ENCODE data around the gene SHD. TPM values are rescaled to one million over a fixed set of nuclear protein-coding genes. Genes with fewer than 3 reads are reported as not detected.

Gene SHD
- total and polyA plus RNA-seq, 2 donors (not counting 1 experiment from before 2014, with no cell fraction given): not detected

DNA sequence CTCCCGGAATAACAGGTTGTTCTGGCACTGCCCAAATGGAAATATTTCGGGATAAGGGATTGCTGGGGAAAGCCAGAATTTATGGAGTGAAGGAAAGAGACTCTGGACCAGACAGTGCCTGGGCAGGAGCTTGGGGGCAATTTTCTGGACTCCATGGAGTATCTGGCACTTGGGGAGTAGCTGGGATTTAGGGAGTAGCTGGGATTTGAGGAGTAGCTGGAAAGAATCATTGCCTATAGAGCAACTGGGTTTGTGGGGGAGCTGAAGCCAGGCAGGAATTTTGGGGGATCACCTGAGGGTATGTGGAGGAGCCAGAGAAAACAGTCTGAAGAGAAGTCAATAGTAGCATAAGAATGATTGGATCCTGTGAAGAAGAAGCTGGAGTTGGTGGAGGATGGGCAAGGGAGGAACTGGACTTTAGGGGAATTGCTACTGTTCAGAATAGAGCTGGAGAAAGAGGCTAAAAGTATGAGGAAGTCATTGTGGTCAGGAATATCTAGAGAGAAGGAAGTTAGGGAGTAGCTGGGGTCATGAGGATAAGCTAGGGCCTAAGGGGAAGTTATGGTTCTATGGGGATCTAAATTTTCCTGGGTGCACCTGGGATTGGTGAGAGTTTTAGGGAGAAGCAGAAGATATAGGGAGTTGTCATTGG lies 40.1 kb downstream of the SHD start:
- DNase-seq (ENCODE audit: low read depth in 2 of 2): no peak
- Histone ChIP-seq H3K4me3 (replicated peaks in 1 of 4; ENCODE audit: control extremely low read depth in 1 of 4, insufficient read depth in 1 of 4, low read depth in 3 of 4, low read length in 4 of 4) (no peak overlapping the region), H3K4me2 (ENCODE audit: extremely low read depth, insufficient read depth, low read length) (no peak overlapping the region), H3K4me1 (ENCODE audit: control insufficient read depth, extremely low read depth, insufficient read depth, low read length) (no peaks in the 10 kb centered on the region), H3K79me2 (ENCODE audit: control insufficient read depth, insufficient read depth, low read length) (no peaks in the 10 kb centered on the region), H2AFZ (ENCODE audit: low read length) (no peak overlapping the region), H3K27me3 (ENCODE audit: control insufficient read depth, insufficient read depth, low read length) (no peaks in the 10 kb centered on the region), H3K36me3 (ENCODE audit: control insufficient read depth, insufficient read depth, low read length) (no peaks in the 10 kb centered on the region), H4K20me1 (ENCODE audit: control insufficient read depth, extremely low read depth, insufficient read depth, low read length) (no peaks in the 10 kb centered on the region), H3K9me3 (ENCODE audit: control insufficient read depth, insufficient read depth, low read depth, low read length) (no peaks in the 10 kb centered on the region), H3K27ac (ENCODE audit: insufficient read depth, low read length) (no peak overlapping the region), H3K9ac (ENCODE audit: insufficient read depth, low read length) (no peak overlapping the region)
- TF ChIP-seq, protein P1, sequence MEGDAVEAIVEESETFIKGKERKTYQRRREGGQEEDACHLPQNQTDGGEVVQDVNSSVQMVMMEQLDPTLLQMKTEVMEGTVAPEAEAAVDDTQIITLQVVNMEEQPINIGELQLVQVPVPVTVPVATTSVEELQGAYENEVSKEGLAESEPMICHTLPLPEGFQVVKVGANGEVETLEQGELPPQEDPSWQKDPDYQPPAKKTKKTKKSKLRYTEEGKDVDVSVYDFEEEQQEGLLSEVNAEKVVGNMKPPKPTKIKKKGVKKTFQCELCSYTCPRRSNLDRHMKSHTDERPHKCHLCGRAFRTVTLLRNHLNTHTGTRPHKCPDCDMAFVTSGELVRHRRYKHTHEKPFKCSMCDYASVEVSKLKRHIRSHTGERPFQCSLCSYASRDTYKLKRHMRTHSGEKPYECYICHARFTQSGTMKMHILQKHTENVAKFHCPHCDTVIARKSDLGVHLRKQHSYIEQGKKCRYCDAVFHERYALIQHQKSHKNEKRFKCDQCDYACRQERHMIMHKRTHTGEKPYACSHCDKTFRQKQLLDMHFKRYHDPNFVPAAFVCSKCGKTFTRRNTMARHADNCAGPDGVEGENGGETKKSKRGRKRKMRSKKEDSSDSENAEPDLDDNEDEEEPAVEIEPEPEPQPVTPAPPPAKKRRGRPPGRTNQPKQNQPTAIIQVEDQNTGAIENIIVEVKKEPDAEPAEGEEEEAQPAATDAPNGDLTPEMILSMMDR (conservative IDR thresholded peaks at IDR 0.05 in 1 of 2, IDR thresholded peaks at IDR 0.05 in 1 of 2; ENCODE audit: low read depth in 1 of 2, low read length in 2 of 2): no peak

DNA sequence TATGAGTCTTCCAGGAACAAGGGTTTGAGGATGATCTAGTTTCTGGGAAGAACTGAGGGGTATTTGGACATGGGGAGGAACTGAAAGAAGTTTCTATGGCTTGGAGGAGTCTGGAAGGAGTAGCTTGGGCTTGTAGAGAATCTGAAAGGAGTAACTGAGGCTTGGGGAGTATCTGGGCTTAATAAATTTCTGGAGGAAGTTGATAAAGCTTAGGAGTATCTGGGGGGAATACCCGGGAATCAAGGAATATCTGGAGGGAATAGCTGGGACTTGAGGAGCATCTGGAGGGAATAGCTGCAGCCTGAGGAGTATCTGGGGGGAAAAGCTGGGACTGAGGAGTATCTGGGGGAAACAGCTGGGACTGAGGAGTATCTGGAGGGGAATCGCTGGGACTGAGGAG lies 41.4 kb downstream of the SHD start:
- Histone ChIP-seq H3K79me2 (ENCODE audit: control insufficient read depth, insufficient read depth, low read length) (no peaks in the 10 kb centered on the region), H3K9ac (ENCODE audit: insufficient read depth, low read length) (no peak overlapping the region), H3K4me2 (ENCODE audit: extremely low read depth, insufficient read depth, low read length) (no peak overlapping the region), H4K20me1 (ENCODE audit: control insufficient read depth, extremely low read depth, insufficient read depth, low read length) (no peaks in the 10 kb centered on the region), H3K9me3 (ENCODE audit: control insufficient read depth, insufficient read depth, low read depth, low read length) (no peaks in the 10 kb centered on the region), H3K4me3 (replicated peaks in 1 of 4; ENCODE audit: control extremely low read depth in 1 of 4, insufficient read depth in 1 of 4, low read depth in 3 of 4, low read length in 4 of 4) (no peak overlapping the region), H3K27ac (ENCODE audit: insufficient read depth, low read length) (no peak overlapping the region), H2AFZ (ENCODE audit: low read length) (no peak overlapping the region), H3K36me3 (ENCODE audit: control insufficient read depth, insufficient read depth, low read length) (no peaks in the 10 kb centered on the region), H3K4me1 (ENCODE audit: control insufficient read depth, extremely low read depth, insufficient read depth, low read length) (no peaks in the 10 kb centered on the region), H3K27me3 (ENCODE audit: control insufficient read depth, insufficient read depth, low read length) (no peaks in the 10 kb centered on the region)
- TF ChIP-seq, protein P1 (conservative IDR thresholded peaks at IDR 0.05 in 1 of 2, IDR thresholded peaks at IDR 0.05 in 1 of 2; ENCODE audit: low read depth in 1 of 2, low read length in 2 of 2): no peak
- TF ChIP-seq EZH2 (IDR thresholded peaks at IDR 0.05; ENCODE audit: low read length, missing control alignments): no peak
- no peak for DNase-seq (ENCODE audit: low read depth in 2 of 2)

DNA sequence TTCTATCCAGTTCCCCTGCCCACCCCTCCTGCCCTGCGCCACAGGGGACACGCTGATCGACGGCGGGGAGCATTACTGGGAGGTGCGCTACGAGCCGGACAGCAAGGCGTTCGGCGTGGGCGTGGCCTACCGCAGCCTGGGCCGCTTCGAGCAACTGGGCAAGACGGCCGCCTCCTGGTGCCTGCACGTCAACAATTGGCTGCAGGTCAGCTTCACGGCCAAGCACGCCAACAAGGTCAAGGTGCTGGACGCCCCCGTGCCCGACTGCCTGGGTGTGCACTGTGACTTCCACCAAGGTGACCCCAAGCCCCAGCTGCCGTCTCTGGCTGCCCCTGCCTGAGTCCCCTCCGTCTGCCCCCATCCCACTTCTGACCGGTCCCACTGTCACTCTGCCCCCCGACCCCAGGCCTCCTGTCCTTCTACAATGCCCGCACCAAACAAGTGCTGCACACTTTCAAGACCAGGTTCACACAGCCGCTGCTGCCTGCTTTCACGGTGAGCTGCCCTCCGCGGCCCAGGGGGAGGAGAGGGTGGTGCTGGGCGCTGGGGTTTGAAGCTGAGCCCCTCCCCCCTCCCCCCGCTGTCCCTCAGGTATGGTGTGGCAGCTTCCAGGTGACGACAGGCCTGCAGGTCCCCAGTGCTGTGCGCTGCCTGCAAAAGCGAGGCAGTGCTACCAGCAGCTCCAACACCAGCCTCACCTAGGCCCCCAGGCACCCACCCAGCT lies 44.0 kb downstream of the SHD start:
- no peak overlapping the region for H3K27ac ChIP-seq (ENCODE audit: insufficient read depth, low read length)
- no peaks in the 10 kb centered on the region for H3K9me3 ChIP-seq (ENCODE audit: control insufficient read depth, insufficient read depth, low read depth, low read length)
- H2AFZ ChIP-seq (ENCODE audit: low read length): no peak overlapping the region
- no peaks in the 10 kb centered on the region for H4K20me1 ChIP-seq (ENCODE audit: control insufficient read depth, extremely low read depth, insufficient read depth, low read length)
- no peaks in the 10 kb centered on the region for H3K4me1 ChIP-seq (ENCODE audit: control insufficient read depth, extremely low read depth, insufficient read depth, low read length)
- H3K4me3 ChIP-seq (replicated peaks in 1 of 4; ENCODE audit: control extremely low read depth in 1 of 4, insufficient read depth in 1 of 4, low read depth in 3 of 4, low read length in 4 of 4): no peak overlapping the region
- H3K9ac ChIP-seq (ENCODE audit: insufficient read depth, low read length): no peak overlapping the region
- no peak for TF ChIP-seq EZH2 (IDR thresholded peaks at IDR 0.05; ENCODE audit: low read length, missing control alignments)
- TF ChIP-seq, protein P1 (conservative IDR thresholded peaks at IDR 0.05 in 1 of 2, IDR thresholded peaks at IDR 0.05 in 1 of 2; ENCODE audit: low read depth in 1 of 2, low read length in 2 of 2): no peak
- H3K4me2 ChIP-seq (ENCODE audit: extremely low read depth, insufficient read depth, low read length): no peak overlapping the region
- no peaks in the 10 kb centered on the region for H3K79me2 ChIP-seq (ENCODE audit: control insufficient read depth, insufficient read depth, low read length)
- H3K27me3 ChIP-seq (ENCODE audit: control insufficient read depth, insufficient read depth, low read length): peaks cover 3% of the 10 kb centered on the region
- DNase-seq (ENCODE audit: low read depth in 2 of 2): no peak
- H3K36me3 ChIP-seq (ENCODE audit: control insufficient read depth, insufficient read depth, low read length): no peaks in the 10 kb centered on the region

All from fibroblast of lung (primary cell).